ENCODE measurements around the gene CEACAM21.

Gene CEACAM21

DNA sequence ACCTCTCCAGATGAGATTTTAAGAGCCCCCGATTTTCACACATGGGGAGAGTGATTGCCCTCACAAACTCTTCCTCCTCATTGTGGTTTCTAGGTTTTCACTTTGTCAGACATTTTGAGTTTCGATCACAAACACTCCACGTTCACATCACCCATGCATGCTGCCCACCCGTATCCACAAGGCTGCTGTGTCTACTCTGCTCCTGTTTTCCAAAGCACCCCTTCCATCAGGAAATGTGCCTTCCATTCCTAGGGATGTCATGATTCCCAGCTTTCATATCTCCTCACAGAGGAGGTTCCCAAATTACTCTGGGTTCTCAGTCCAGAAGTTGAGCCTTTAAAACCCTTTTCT is 45.8 kb upstream of the CEACAM21 start:
- DNase-seq (ENCODE audit: low spot score) = no peak
- Histone ChIP-seq H3K27ac (replicated peaks; ENCODE audit: low read length) (no peak overlapping the region), H3K14ac (ENCODE audit: low read length) (no peak overlapping the region), H2BK5ac (ENCODE audit: low read length) (no peak overlapping the region), H3K4ac (ENCODE audit: low read length) (no peak overlapping the region), H2AK5ac (ENCODE audit: low read depth, low read length) (no peak overlapping the region), H3K4me1 (ENCODE audit: control insufficient read depth in 2 of 2, insufficient read depth in 1 of 2, low read depth in 1 of 2, low read length in 2 of 2) (peaks cover 0 to 11% of the 10 kb centered on the region in 2 donors), H3K4me3 (ENCODE audit: low read length in 2 of 2) (no peak overlapping the region), H3K18ac (ENCODE audit: low read length) (no peak overlapping the region), H3K9me3 (replicated peaks in 1 of 2; ENCODE audit: control insufficient read depth in 2 of 2, insufficient read depth in 1 of 2, low read depth in 1 of 2, low read length in 2 of 2) (peaks cover 0 to 11% of the 10 kb centered on the region in 2 donors), H3K36me3 (replicated peaks in 1 of 2; ENCODE audit: control insufficient read depth in 2 of 2, insufficient read depth in 2 of 2, low read length in 2 of 2) (no peaks in the 10 kb centered on the region), H3K27me3 (ENCODE audit: control insufficient read depth in 3 of 3, insufficient read depth in 3 of 3, low read depth in 1 of 3, low read length in 3 of 3) (peaks cover 0 to 10% (median 0%) of the 10 kb centered on the region in 3 experiments), H4K91ac (ENCODE audit: low read depth, low read length, poor library complexity) (no peak overlapping the region), H4K8ac (ENCODE audit: low read depth, low read length) (no peak overlapping the region), H3K79me1 (ENCODE audit: low read depth, low read length) (no peaks in the 10 kb centered on the region), H3K4me2 (ENCODE audit: insufficient read depth, low read length, poor library complexity, severe bottlenecking) (no peak overlapping the region), H2BK15ac (ENCODE audit: low read length) (no peak overlapping the region), H2BK120ac (ENCODE audit: low read depth, low read length) (no peak overlapping the region), H2BK12ac (ENCODE audit: low read length) (no peak overlapping the region), H3K23ac (ENCODE audit: low read depth, low read length, poor library complexity) (no peak overlapping the region), H2AFZ (ENCODE audit: low read length) (no peak overlapping the region), H3K9ac (ENCODE audit: low read depth, low read length, poor library complexity) (no peak overlapping the region)
- WGBS, 2 donors (ENCODE audit: extremely low coverage in 2 of 2, insufficient read length in 2 of 2, insufficient replicate concordance in 1 of 2) = no CpG with 5 or more reads among the region's 4 CpGs

- no peak overlapping the region for H3K23ac ChIP-seq (ENCODE audit: low read depth, low read length, poor library complexity)
- no peak overlapping the region for H3K18ac ChIP-seq (ENCODE audit: low read length)
- H4K8ac ChIP-seq (ENCODE audit: low read depth, low read length) = no peak overlapping the region
- no peak overlapping the region for H3K27ac ChIP-seq (replicated peaks; ENCODE audit: low read length)
- H2BK15ac ChIP-seq (ENCODE audit: low read length) = no peak overlapping the region
- no peaks in the 10 kb centered on the region for H3K79me1 ChIP-seq (ENCODE audit: low read depth, low read length)
- no peaks in the 10 kb centered on the region for H3K36me3 ChIP-seq (replicated peaks in 1 of 2; ENCODE audit: control insufficient read depth in 2 of 2, insufficient read depth in 2 of 2, low read length in 2 of 2)
- H4K91ac ChIP-seq (ENCODE audit: low read depth, low read length, poor library complexity) = no peak overlapping the region
- H2AK5ac ChIP-seq (ENCODE audit: low read depth, low read length) = no peak overlapping the region
- H3K14ac ChIP-seq (ENCODE audit: low read length) = no peak overlapping the region
- no peak overlapping the region for H3K4me3 ChIP-seq (ENCODE audit: low read length in 2 of 2)
- no peak overlapping the region for H3K4ac ChIP-seq (ENCODE audit: low read length)
- no peak overlapping the region for H2BK5ac ChIP-seq (ENCODE audit: low read length)
- peaks cover 0 to 11% (median 0%) of the 10 kb centered on the region in 3 experiments for H3K27me3 ChIP-seq (ENCODE audit: control insufficient read depth in 3 of 3, insufficient read depth in 3 of 3, low read depth in 1 of 3, low read length in 3 of 3)
- no peak overlapping the region for H2BK120ac ChIP-seq (ENCODE audit: low read depth, low read length)
- H3K4me2 ChIP-seq (ENCODE audit: insufficient read depth, low read length, poor library complexity, severe bottlenecking) = no peak overlapping the region
- peaks cover 0 to 11% of the 10 kb centered on the region in 2 donors for H3K9me3 ChIP-seq (replicated peaks in 1 of 2; ENCODE audit: control insufficient read depth in 2 of 2, insufficient read depth in 1 of 2, low read depth in 1 of 2, low read length in 2 of 2)
- no peak overlapping the region for H3K9ac ChIP-seq (ENCODE audit: low read depth, low read length, poor library complexity)
- H3K4me1 ChIP-seq (ENCODE audit: control insufficient read depth in 2 of 2, insufficient read depth in 1 of 2, low read depth in 1 of 2, low read length in 2 of 2) = peaks cover 0 to 11% of the 10 kb centered on the region in 2 donors
- H2BK12ac ChIP-seq (ENCODE audit: low read length) = no peak overlapping the region
- no peak overlapping the region for H2AFZ ChIP-seq (ENCODE audit: low read length)
- DNase-seq (ENCODE audit: low spot score) = no peak
- WGBS, 2 donors (ENCODE audit: extremely low coverage in 2 of 2, insufficient read length in 2 of 2, insufficient replicate concordance in 1 of 2) = no CpG with 5 or more reads among the region's 8 CpGs
Observed at GRCh38 chr19:41530761-41531301, 45.1 kb upstream of the CEACAM21 start.

DNA sequence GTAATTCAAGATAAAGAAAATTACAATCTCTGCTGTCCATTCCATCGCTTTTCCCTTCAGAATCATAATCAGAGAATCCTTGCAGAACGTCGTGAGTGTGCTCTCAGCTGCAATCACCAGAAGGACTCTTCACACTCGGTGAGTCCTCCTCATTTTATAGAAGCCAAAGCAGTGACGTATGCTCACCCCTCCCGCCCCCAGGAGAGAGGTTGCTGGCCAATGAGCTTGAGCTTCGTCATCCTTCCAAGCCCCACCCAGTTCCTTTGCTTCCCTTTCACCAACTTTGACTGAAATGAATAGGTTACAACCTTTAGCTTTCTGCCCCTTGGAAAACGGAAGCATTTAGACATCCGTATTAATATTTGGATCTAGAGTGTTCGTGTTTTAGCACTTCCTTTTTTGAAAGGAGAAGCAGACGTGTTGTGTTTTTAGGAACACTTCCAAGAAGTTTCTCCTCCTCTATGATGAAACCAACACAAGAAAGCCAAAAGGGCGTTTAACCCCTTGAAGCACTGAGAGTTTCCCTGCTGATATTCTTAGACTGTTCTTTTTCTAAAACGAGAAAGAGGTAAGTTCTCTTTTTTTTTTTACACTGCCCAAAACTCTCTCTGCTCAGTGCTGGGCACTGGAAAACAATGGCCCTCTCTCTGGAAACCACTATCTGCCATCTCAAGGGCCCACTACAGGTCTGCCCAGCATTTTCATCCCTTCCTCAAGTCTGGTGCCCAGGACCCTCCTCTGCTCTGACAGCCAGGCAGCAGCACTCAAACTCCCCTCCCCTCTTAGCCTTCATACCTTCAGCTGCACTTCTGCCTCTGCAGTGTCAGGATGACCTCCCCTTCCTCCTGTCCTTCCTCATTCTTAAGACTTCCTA is 44.3 kb upstream of the CEACAM21 start:
- no peak for DNase-seq (ENCODE audit: low spot score)
- Histone ChIP-seq H3K27ac (replicated peaks; ENCODE audit: low read length) (no peak overlapping the region), H3K27me3 (ENCODE audit: control insufficient read depth in 3 of 3, insufficient read depth in 3 of 3, low read depth in 1 of 3, low read length in 3 of 3) (peaks cover 0 to 17% (median 0%) of the 10 kb centered on the region in 3 experiments), H3K4me3 (ENCODE audit: low read length in 2 of 2) (no peak overlapping the region), H3K4ac (ENCODE audit: low read length) (no peak overlapping the region), H3K23ac (ENCODE audit: low read depth, low read length, poor library complexity) (no peak overlapping the region), H3K9ac (ENCODE audit: low read depth, low read length, poor library complexity) (no peak overlapping the region), H2BK15ac (ENCODE audit: low read length) (no peak overlapping the region), H2AK5ac (ENCODE audit: low read depth, low read length) (no peak overlapping the region), H3K4me2 (ENCODE audit: insufficient read depth, low read length, poor library complexity, severe bottlenecking) (no peak overlapping the region), H3K9me3 (replicated peaks in 1 of 2; ENCODE audit: control insufficient read depth in 2 of 2, insufficient read depth in 1 of 2, low read depth in 1 of 2, low read length in 2 of 2) (peaks cover 0 to 11% of the 10 kb centered on the region in 2 donors), H4K91ac (ENCODE audit: low read depth, low read length, poor library complexity) (no peak overlapping the region), H4K8ac (ENCODE audit: low read depth, low read length) (no peak overlapping the region), H3K79me1 (ENCODE audit: low read depth, low read length) (no peaks in the 10 kb centered on the region), H3K36me3 (replicated peaks in 1 of 2; ENCODE audit: control insufficient read depth in 2 of 2, insufficient read depth in 2 of 2, low read length in 2 of 2) (no peaks in the 10 kb centered on the region), H2BK120ac (ENCODE audit: low read depth, low read length) (no peak overlapping the region), H3K4me1 (ENCODE audit: control insufficient read depth in 2 of 2, insufficient read depth in 1 of 2, low read depth in 1 of 2, low read length in 2 of 2) (peaks cover 0 to 11% of the 10 kb centered on the region in 2 donors), H2BK5ac (ENCODE audit: low read length) (no peak overlapping the region), H3K18ac (ENCODE audit: low read length) (no peak overlapping the region), H3K14ac (ENCODE audit: low read length) (no peak overlapping the region), H2AFZ (ENCODE audit: low read length) (no peak overlapping the region), H2BK12ac (ENCODE audit: low read length) (no peak overlapping the region)
- WGBS, 2 donors (ENCODE audit: extremely low coverage in 2 of 2, insufficient read length in 2 of 2, insufficient replicate concordance in 1 of 2) = no CpG with 5 or more reads among the region's 13 CpGs

- Histone ChIP-seq H3K4me3 (ENCODE audit: low read length in 2 of 2) (no peak overlapping the region), H3K4me2 (ENCODE audit: insufficient read depth, low read length, poor library complexity, severe bottlenecking) (no peak overlapping the region), H3K4me1 (ENCODE audit: control insufficient read depth in 2 of 2, insufficient read depth in 1 of 2, low read depth in 1 of 2, low read length in 2 of 2) (peaks cover 0 to 11% of the 10 kb centered on the region in 2 donors), H2BK12ac (ENCODE audit: low read length) (no peak overlapping the region), H2BK5ac (ENCODE audit: low read length) (no peak overlapping the region), H2AFZ (ENCODE audit: low read length) (no peak overlapping the region), H3K14ac (ENCODE audit: low read length) (no peak overlapping the region), H3K27me3 (ENCODE audit: control insufficient read depth in 3 of 3, insufficient read depth in 3 of 3, low read depth in 1 of 3, low read length in 3 of 3) (peaks cover 0 to 23% (median 0%) of the 10 kb centered on the region in 3 experiments), H2AK5ac (ENCODE audit: low read depth, low read length) (no peak overlapping the region), H3K27ac (replicated peaks; ENCODE audit: low read length) (no peak overlapping the region), H3K9ac (ENCODE audit: low read depth, low read length, poor library complexity) (no peak overlapping the region), H2BK15ac (ENCODE audit: low read length) (no peak overlapping the region), H4K91ac (ENCODE audit: low read depth, low read length, poor library complexity) (no peak overlapping the region), H3K18ac (ENCODE audit: low read length) (no peak overlapping the region), H4K8ac (ENCODE audit: low read depth, low read length) (no peak overlapping the region), H3K4ac (ENCODE audit: low read length) (no peak overlapping the region), H3K23ac (ENCODE audit: low read depth, low read length, poor library complexity) (no peak overlapping the region), H3K36me3 (replicated peaks in 1 of 2; ENCODE audit: control insufficient read depth in 2 of 2, insufficient read depth in 2 of 2, low read length in 2 of 2) (no peaks in the 10 kb centered on the region), H2BK120ac (ENCODE audit: low read depth, low read length) (no peak overlapping the region), H3K79me1 (ENCODE audit: low read depth, low read length) (no peaks in the 10 kb centered on the region), H3K9me3 (replicated peaks in 1 of 2; ENCODE audit: control insufficient read depth in 2 of 2, insufficient read depth in 1 of 2, low read depth in 1 of 2, low read length in 2 of 2) (peaks cover 2 to 11% of the 10 kb centered on the region in 2 donors)
- DNase-seq (ENCODE audit: low spot score) = no peak
Observed at GRCh38 chr19:41532526-41532925, 43.4 kb upstream of the CEACAM21 start.

All from neuronal stem cell (in vitro differentiated cells).